Inflammatory macrophage treated with lipopolysaccharide for 4 hours (primary cell): ENCODE data around the gene RXYLT1.
"Not testable (repeated sequence)": the region's sequence is repeated elsewhere in the genome, so short reads cannot be mapped to it uniquely, and the experiment has no call there.

ENCODE experiments used
- DNase-seq: peaks from one replicate; pipeline ENCODE4 v3.0.0-alpha.2; 2020

RXYLT1 gene, protein sequence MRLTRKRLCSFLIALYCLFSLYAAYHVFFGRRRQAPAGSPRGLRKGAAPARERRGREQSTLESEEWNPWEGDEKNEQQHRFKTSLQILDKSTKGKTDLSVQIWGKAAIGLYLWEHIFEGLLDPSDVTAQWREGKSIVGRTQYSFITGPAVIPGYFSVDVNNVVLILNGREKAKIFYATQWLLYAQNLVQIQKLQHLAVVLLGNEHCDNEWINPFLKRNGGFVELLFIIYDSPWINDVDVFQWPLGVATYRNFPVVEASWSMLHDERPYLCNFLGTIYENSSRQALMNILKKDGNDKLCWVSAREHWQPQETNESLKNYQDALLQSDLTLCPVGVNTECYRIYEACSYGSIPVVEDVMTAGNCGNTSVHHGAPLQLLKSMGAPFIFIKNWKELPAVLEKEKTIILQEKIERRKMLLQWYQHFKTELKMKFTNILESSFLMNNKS

DNA sequence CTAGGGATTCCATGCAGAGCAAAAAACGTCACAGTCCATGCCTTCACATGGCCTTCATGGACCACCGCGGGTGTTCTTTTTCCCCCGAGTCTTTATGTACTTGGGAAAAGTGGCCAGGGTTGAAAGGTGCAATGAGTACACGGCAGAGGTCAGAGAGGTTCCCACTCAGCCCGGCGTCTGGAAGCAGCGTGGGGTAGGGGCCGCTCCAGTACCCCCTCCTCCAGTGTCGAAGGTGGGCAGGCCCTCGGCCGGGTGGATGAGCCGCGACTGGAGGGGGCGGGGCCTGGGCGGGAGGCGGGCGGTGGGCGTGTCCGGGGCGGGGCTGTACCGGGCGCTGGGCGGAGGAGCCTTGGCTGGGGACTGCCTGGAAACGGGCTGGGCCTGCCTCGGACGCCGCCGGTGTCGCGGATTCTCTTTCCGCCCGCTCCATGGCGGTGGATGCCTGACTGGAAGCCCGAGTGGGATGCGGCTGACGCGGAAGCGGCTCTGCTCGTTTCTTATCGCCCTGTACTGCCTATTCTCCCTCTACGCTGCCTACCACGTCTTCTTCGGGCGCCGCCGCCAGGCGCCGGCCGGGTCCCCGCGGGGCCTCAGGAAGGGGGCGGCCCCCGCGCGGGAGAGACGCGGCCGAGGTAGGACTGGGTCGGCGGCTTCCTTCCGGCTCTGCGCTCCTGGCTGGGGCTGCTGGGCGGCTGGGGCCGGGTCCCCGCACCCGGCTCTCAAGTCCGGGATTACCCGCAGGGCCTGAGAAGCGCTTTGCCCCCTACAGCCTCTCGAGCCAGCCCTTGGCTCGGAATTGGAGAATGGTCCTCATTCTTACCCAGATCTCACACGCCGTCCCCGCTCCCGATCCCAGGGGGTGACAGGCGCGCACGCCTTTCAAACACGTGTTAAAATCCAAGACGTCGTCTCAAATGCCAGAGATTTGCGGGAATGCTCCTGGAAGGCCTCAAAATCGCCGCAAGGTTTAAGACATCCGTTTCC lies at the start of gene RXYLT1:
Gene RXYLT1, plus strand, starts transcription at position 412 of the 984 bp plus-strand sequence. Its CDS starts 52 bp downstream, at position 464.
- peak; percentile 80 for DNase-seq

DNA sequence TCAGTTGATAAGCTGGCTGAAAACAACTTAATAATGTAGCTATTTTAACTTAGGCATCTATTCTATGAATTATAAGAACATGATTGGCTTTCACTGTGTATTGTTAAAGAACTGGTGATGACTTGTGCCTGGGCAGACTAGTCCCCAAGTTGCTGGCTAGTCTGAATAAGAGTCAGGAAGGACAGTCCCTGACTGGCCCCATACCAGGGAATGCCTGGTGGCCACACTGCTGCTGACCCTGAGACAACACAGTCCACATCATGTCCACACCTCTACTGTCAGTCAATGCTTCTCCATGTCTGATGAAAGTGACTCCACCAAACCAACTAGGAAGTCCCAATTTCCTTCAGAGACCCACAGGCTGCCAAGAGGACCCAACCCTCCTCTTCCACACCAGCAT lies 46.9 kb upstream of the RXYLT1 start:
- DNase-seq: not testable (repeated sequence)

DNA sequence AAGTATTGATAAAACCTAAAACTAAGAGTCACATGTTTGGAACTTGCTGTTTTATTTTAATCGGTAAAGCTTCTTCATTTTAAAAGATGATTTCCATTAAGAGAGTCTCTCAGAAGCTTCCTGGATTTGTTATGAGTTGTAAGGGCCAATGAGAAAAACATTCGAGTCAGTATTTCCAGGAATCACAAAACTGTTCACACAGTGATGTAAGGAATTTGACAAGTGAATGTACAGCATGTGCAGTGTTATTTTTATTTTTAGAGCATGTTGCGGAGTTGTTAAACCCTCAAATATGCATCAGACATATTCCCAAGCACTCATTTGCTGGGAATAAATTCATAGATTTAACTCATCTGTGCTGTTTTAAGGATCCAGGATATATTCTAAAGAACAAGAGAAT lies 46.1 kb upstream of the RXYLT1 start:
- not testable (repeated sequence) for DNase-seq

DNA sequence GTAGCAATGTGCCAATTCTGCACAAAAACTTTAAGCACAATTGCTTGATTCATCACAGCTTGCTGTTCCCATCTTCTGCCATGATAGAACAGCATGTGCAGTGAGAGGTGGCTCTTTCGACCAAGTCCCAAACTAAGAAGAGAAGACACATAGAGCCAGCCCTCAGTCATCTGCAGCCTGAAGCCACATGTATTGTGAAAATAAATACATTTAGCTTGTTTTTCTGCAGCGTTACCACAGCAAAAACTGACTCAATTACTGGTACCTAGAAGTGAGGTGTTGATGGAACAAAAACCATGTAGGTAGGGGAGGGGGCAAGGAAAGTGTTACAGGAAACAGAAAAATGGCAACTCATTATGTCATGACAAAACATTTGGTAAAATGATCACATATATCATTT lies 39.2 kb upstream of the RXYLT1 start:
- DNase-seq: not testable (repeated sequence)

DNA sequence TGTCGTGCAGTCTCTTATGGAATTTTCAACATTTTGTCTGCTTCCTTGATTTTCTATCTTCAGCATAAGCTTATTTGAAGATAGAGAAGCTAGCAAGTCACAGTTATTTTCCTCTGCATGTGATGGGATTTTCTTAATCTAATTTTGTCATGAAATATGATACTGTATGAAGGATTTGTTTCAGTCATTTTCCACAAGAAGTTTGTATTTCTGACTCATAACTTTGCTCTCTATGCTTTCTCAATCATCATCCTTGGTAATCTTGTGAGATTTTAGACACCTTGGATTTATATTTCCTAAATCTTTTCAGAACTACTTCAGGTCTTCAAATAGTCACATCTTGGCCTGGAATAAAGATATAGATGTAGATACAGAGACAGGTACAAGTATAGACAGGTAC lies 38.3 kb upstream of the RXYLT1 start:
- not testable (repeated sequence) for DNase-seq

DNA sequence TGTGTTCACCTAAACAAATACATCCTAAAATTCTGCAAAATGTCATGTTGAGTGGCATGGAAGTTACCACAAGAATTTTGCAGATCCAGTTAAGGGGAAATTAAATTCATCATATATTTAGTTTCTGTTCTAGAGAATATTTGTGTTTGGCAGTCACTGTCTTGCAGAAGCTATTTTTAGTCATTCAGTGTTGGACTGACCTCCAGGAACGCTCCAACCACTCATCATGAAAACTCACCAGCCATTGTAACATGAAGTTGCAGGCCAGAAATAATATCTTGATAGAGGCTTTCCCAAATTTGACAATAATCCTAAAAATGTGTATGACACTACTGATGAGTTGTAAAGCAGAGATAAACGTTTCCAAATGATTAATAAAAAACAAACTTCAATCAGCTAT lies 35.6 kb upstream of the RXYLT1 start:
- not testable (repeated sequence) for DNase-seq

DNA sequence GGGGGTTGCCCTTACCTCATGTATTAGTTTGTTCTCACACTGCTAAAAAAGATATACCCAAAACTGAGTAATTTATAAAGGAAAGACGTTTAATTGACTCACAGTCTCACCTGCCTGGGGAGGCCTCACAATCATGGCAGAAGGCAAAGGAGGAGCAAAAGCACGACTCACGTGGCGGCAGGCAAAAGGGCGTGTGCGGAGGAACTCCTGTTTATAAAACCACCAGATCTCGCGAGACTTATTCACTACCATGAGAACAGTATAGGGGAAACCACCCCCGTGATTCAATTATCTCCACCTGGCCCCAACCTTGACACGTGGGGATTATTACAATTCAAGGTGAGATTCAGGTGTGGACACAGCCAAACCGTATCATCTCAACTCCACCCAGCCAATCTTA lies 33.2 kb upstream of the RXYLT1 start:
- not testable (repeated sequence) for DNase-seq

DNA sequence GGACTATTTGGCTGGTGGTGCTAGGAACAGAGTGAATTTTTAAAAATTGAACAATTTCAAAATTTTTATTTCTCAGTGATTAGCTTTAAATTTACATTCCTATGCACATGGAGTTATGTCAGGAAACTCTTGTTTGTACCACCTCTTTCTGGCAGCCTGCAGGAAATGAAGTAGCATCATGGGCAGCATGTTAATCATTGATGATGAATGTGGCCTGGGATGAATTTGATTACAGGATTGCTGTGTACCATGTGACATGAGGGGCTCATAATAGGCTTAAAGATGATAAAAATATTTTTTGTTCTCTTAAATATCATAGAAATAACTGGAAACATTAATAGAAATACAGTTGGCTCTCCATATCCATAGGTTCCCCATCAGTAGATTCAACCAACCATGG lies 32.6 kb upstream of the RXYLT1 start:
- not testable (repeated sequence) for DNase-seq

DNA sequence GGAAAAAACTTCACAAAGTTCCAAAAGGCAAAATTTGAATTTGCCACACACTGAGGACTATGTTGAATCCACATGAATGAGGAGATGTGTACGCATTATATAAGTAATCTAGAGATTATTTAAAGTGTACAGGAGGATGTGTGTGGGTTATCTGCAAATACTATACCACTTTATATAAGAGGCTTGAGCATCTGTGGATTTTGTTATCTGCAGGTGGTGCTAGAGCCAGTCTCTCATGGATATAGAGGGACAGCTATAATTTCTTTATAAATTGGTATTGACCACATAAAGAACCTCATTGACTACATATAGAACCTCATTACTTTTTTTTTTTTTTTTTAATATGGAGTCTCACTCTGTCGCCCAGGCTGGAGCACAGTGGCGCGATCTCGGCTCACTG lies 32.2 kb upstream of the RXYLT1 start:
- no peak for DNase-seq

DNA sequence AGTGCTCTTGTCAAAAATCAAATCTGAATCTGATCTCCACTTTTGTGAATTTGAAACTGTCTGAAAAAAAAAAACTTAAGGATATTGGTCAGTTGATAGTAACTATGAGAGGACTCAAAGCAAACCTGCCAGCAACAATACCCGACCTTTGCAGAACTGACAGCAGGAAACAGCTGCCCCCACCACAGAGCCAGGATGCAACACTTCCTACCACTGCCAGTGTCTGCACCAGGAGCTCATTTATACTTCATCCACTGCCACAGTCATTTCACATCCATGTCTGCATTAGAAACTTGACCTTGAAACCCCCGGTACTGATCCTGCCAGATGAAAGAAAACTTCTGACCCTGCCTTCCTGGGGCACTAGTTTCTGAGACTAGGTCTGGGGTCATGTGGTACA lies 27.4 kb upstream of the RXYLT1 start:
- no peak for DNase-seq

DNA sequence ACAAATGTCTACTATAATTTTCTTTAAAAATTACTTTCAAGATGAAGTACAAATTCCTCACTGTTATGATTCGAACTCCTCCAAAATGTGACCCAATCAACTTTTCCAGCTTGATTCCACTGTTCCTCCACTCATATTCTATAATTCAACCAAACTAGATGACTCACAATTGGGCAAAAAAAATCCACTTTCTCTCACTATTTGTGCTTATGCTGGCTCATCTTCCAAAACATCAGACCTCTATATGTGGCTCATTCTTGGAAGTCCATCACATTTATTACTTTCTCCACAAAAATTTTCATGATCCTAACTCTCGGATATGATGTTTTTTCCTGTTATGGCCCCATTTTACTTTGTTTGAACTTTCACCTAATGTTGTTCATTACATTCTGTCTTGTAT lies 26.9 kb upstream of the RXYLT1 start:
- no peak for DNase-seq

DNA sequence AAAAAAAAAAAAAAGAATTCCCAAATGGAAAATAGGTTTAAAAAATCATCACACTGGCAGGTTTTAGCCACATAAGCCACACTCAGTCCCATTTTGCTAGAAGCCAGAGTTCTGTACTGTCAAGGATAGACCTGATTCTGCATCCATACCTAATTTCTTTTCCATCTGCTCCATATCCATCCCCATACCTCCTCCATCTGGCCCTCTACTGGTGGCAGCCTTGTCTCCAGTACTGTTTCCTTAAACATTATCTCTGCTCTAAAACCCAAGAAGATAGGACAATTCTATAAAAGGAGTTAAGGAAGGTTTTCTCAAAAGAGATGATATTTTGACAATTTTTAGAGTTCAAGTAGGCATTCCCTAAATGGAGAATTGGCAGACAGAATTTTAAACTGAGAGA lies 26.0 kb upstream of the RXYLT1 start:
- DNase-seq: no peak

DNA sequence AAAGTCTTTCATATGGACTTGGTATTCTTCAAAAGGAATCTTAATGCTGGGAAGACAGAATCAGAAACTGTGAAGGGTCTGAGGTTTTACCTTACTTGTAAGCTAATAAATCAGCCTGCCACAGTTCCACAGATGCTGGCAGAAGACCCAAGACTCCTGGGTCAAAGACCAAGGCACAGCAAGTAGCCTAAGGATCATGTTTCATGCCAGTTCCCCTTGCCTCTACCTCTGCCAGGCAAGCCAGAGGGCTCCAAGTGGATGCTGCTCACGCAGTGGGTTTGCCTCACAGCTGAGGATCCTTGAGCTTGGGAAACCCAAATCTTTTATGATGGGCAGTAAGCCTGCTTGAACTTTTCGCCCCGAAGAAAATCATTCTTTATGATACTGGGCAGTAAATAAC lies 15.2 kb upstream of the RXYLT1 start:
- no peak for DNase-seq

DNA sequence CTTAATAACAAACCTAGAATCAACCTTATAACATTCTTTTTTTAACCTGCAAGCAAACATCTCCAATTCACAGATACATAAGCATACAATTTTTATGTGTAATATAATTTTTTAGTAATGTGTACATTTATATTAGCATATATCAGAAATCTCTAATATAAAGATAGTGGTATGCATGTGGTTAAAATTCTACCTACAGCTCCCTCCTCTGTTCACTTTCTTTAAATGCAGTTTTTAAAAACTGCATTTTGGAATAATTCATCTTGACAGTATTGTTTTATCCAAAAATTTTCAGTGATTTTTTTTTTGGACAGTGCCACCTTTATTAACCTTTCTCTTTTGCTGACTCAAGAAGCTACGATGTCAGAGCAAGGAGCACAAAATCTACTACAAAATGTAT lies 13.2 kb upstream of the RXYLT1 start:
- no peak for DNase-seq

DNA sequence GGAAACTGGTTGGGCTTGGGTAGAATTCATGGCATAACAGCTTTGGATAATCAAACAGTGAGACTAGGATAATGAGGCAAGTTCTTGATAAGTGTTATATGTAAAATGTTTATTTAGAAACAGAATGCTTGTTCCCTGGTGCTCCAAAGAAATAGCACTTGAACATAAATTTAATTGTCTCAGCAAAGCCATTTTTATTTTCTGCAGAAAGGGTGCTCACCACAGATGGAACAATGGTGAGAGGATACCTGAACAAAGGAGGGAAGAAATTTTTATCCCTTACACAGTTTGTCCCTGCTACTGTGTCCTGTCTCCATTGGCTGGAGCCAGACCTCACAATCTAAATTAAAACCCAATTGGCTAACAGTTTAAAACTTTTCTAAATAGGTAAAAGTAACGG lies 9.3 kb upstream of the RXYLT1 start:
- no peak for DNase-seq

DNA sequence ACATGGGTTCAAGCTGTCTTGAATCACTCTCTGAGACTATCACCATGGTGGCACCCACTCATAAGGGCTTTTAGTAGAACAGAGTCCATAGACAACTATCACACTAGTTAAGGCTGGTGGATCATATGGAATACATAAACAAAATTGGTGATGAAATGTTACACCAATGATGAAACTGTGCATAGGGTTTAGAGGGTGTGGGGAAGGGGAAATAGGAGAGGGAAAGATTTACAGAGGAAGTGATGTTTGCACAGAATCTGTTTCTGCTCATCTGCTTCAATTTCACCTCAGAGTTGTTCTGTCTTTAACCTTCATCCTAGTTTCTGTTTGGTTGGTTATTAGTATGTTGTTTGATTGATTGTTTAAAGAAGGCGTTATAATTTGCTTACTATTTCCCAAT lies 2.4 kb upstream of the RXYLT1 start:
- peak; percentile 60 for DNase-seq

DNA sequence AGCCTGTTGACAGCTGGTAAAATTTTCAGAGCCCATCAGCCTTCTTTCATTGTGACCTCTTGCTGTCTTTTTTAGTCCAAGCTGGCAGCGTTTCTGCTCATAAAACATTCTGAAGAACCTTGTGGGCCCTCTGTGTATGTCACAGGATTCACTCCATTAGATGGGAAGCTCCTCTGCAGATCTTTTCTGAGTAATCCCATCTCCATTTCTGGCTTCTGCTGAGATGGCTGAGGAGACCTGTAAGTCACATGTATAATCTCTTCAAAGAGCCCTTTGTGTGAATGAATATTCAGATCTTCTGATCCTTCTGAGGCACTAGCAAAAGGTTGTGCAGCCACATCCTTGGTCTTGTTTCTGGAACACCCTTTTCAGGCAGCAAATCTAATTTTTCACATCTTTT lies 2.8 kb downstream of the RXYLT1 start:
- no peak for DNase-seq

DNA sequence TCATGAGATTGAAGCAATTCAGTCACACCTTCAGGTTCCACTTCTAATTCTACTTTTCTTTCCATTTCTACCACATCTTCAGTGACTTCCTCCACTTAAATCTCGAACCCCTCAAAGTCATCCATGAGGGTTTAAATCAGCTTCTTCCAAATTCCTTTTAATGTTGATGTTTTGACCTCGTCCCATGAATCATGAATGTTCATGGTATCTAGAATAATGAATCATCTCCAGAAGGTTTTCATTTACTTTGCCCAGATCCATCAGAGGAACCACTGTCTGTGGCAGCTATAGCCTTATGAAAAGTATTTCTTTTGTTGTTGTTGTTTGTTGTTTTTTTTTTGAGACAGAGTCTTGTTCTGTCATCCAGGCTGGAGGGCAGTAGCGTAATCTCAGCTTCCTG lies 7.6 kb downstream of the RXYLT1 start:
- no peak for DNase-seq

DNA sequence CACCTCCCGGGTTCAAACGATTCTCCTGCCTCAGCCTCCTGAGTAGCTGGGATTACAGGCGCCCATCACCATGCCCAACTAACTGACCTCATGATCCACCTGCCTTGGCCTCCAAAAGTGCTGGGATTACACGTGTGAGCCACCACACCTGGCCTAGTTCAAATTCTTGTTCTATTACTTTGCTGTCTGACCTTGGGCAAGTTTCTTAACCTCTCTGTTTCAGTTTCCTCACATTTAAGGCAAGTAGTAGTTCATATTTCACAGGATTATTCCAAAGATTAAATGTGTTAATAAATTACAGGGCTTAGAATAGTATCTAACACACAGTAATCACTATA lies 10.9 kb downstream of the RXYLT1 start:
- DNase-seq: no peak

DNA sequence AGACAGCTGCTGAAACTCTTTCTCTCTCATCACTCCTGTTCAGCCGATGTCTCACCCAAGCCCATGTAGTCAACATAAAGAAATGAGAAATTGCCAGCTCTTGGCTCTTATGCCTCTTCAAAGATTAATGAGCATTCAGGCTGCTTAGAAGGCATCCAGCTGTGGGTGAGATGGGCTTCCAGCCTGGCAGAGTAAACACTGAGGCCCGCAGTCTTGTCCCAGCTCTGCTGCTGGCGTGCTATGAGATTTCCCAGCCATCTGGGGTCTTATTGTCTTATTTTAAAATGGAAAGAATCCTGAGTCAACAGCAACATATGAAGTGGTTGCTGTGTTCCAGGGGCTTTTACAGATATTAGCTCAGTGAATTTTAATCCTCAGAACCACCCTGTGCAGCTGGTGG lies 12.6 kb downstream of the RXYLT1 start:
- no peak for DNase-seq

DNA sequence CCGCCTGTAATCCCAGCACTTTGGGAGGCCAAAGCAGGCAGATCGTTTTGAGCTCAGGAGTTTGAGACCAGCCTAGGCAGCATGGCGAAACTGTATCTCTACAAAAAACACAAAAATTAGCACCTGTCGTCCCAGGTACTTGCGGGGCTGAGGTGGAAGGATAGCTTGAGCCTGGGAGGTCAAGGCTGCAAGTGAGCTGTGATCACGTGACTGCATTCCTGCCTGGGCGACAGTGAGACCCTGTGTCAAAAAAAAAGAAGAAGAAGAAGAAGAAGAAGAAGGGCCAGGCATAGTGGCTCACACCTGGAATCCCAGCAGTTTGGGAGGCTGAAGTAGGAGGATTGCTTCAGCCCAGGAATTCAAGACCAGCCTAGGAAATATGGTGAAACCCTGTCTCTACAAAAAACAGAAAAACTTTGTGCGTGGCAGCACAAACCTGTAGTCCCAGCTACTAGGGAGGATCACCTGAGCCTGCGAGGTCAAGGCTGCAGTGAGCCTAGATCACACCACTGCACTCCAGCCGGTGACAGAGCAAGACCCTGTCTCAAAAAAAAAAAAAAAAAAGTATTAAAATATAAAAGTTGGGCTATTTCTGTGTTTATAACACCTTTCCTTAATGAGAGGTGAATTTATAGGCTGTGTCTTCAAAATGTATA lies 15.5 kb downstream of the RXYLT1 start:
- no peak for DNase-seq

DNA sequence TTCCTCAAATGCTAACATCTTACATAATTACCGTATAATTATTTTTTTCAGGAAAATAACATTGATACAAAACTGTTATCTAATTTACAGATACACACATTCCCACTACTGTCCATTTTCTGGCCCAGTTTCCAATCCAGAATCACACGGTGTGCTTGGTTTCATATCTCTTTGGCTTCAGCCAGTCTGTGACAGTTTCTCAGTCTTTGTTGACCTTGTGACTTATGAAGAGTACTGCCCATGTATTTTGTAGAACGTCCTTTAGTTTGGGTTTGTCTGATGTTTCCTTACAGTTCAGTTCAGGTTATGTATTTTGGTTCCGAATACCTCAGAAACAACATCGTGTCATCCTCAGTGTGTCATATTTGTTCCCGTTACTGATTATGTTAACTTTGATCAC lies 16.2 kb downstream of the RXYLT1 start:
- no peak for DNase-seq

DNA sequence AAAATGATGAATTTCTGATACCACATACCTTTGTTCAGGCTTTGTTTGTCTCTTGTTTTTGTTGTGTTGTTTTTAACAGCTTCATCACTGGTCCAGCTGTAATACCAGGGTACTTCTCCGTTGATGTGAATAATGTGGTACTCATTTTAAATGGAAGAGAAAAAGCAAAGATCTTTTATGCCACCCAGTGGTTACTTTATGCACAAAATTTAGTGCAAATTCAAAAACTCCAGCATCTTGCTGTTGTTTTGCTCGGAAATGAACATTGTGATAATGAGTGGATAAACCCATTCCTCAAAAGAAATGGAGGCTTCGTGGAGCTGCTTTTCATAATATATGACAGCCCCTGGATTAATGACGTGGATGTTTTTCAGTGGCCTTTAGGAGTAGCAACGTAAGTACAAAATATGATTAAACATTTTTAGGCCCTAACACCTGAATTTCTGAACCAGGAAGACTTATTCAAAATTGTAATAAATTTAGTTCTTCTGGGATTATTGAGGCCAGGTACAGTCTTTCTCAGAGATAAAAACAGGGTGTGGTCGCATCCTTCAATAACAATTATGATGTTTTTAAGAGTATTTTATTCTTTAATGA lies 22.4 kb downstream of the RXYLT1 start:
- DNase-seq: peak; percentile 33
